ENCODE measurements around the gene TIGD3. TPM values are rescaled to one million over a fixed set of nuclear protein-coding genes. Genes with fewer than 3 reads are reported as not detected.

The TIGD3 gene
- total RNA-seq, 1 donor from 2014 or later, result 0.33 TPM

DNA sequence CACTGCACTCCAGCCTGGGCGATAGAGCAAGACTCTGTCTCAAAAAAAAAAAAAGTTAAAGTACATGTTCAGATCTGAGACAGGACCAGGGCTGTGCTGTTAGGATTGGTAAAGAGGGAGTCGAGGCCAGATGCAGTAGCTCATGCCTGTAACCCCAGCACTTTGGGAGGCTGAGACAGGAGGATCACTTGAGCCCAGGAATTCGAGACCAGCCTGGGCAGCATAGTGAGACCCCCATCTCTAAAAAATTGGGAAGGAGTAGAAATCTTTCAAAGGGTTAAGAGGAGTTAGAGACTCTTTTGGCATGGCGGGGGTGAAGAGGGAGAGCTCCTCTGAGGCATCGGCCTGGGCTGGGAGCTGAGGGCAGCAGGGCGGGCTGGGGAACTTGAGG lies 16.1 kb downstream of the TIGD3 start:
- DNase-seq (ENCODE audit: low read depth, low spot score), result no peak

DNA sequence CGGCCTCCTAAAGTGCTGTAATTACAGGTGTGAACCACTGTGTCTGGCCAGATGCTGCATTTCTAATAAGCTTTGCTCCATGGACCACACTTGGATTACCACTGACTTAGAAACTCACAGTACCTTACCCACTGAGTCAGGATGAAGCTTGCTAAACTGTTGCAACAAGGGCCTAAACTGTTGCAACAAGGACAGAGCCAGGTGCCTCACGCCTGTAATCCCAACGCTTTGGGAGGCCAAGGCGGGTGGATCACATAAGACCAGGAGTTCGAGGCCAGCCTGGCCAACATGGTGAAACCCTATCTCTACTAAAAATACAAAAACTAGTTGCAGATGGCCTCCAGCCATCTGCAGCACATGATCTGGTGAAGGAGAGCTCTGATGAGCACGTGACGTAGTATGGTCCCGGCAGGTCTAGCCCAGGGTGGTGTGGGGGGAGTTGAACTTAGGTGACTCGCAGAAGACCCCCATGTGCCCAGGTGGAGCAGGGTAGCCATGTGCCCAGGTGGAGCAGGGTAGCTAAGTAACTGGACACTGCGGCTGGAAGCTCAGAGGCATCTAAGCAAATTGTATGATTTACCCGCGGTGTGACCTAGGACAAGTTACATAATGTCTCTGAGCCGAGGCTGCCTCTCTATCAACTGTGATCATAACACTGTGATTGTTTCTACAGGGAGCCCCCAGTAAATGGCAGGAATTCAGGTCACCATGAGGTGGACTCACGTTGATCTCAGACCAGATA lies 19.5 kb downstream of the TIGD3 start:
- no peak for DNase-seq (ENCODE audit: low read depth, low spot score)

GRCh38 chr11:65375012-65375411 lies 20.5 kb downstream of the TIGD3 start:
- no peak for DNase-seq (ENCODE audit: low read depth, low spot score)

- DNase-seq (ENCODE audit: low read depth, low spot score), result no peak
Observed at GRCh38 chr11:65376138-65376713, 21.7 kb downstream of the TIGD3 start.

DNA sequence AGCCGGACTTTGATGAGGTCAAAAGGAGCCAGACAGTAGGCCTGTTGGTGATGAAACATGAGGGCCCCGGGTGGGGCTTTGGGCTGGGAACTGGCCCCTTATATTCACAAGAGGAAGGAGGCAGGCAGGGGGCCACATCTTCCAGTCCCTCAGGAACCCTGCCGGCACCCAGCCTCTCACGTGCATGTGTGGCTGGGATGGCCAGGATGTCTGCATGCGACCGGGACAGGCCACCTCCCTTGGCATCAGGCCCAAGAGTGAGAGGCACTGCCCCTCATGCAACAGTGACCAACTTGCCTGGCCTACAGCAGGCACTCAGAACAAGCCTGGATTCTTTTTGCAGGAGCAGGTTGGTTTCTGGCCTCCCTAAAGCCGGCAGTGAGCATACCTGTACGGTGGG lies 22.5 kb downstream of the TIGD3 start:
- no peak for DNase-seq (ENCODE audit: low read depth, low spot score)

- DNase-seq (ENCODE audit: low read depth, low spot score), result no peak
Observed at GRCh38 chr11:65377777-65378176, 23.2 kb downstream of the TIGD3 start.

DNA sequence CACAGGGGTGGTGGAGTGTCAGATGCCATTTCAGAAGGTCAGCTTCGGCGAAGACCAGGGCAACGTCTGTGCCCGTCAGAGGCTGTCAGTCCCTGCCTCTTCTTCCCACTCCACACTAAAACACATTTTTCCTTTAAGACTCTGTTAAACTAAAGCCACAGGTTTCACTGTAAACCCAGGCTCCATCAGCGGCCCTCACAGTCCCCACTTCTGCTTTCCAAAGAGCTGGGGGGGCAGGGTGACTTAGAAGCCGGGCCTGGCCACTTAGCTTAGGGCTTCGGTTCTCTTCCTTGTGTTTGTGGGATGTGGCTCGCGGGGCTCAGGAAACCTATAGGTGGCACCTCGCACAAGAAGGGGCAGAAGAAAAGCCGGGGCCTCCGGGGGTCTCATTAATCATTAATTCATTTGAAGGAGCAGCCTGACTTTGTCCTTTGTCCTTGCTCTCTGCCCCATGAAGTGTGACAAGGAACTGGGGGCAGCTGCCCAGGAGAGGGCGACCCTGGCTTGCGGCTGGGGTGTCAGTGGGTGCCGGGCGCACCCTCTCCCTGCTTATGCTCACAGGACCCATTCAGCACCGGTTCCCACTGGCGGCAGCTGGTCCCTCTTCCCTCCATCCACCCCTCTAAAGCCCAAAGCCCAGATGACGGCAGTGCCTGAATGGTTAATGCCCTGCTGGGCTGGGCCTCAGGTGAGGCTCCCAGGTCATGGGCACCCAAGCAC lies 23.8 kb downstream of the TIGD3 start:
- DNase-seq (ENCODE audit: low read depth, low spot score), result no peak

GRCh38 chr11:65378928-65379638 lies 24.5 kb downstream of the TIGD3 start:
- no peak for DNase-seq (ENCODE audit: low read depth, low spot score)

- no peak for DNase-seq (ENCODE audit: low read depth, low spot score)
Observed at GRCh38 chr11:65379698-65380459, 25.3 kb downstream of the TIGD3 start.

DNA sequence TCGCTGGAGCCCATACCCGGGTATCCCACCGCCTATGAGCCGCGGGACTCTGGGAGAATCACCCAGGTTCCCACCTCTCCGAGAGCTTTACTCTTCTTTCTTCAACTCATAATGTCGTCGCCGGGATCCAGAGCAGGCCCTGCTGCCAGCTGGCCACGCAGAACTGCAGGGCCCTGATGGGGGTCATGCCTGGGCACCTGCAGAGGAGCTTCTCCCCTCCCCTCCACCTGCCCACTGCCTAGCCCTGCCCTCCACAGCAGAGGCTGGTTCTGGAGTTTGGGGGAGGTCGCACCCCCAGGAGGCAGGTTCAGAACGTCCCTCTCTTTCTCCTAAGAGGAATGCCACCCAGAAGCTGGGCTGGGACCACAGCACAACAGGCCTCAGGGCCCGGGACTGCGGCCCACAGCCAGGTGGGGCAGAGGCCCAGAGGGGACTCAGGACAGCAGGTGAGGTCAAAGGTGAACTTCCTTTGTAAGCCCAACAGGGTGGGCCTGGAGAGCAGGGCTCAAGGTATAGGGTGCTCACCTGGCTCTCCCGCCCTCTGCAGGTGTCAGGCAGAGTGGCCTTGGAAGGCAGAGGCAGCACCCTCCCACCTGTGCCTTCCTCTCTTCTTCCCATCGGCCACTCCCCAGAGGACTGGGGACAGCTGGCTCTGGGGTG lies 26.0 kb downstream of the TIGD3 start:
- DNase-seq (ENCODE audit: low read depth, low spot score), result no peak

DNA sequence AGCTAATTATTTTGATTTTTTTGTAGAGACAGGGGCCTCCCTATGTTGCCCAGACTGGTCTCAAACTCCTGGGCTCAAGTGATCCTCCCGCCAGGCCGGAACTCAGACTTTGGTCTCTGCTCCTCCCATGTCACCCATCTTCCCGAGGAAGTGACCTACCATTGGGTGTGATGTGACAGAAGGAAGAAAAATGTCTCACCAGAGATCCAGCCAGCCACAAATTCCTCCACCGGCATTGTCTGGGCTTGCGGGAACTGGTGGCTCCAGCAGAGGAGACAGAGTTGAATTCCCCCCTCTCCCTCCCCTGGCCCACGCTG lies 27.1 kb downstream of the TIGD3 start:
- DNase-seq (ENCODE audit: low read depth, low spot score), result no peak

GRCh38 chr11:65382033-65382803 lies 27.7 kb downstream of the TIGD3 start, which contains the start of gene SLC25A45:
Gene SLC25A45, minus strand, starts transcription at chr11:65382646. Its CDS starts 695 bp downstream, at chr11:65381951.
- DNase-seq (ENCODE audit: low read depth, low spot score), result peak; percentile 97

GRCh38 chr11:65382804-65383368 lies 28.3 kb downstream of the TIGD3 start:
- DNase-seq (ENCODE audit: low read depth, low spot score), result no peak

DNA sequence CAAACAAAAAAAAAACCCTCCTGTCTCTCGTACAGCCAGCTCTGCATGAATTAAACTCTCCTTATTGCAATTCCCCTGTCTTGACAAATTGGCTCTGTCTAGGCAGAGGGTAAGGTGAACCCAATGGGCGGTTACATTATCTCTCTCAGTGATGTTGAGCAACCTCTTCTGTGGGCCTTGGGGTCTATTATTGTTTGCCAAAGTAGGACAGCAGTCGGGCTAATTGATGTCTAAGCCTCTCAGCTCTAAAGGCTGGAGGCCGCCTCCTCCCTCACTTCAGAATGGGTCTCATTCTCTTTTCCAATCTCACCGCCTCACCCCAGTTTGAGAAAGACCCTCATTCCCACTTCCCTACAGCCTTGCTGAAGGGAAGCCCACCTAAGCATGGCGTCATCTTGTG lies 29.2 kb downstream of the TIGD3 start:
- DNase-seq (ENCODE audit: low read depth, low spot score), result no peak

DNA sequence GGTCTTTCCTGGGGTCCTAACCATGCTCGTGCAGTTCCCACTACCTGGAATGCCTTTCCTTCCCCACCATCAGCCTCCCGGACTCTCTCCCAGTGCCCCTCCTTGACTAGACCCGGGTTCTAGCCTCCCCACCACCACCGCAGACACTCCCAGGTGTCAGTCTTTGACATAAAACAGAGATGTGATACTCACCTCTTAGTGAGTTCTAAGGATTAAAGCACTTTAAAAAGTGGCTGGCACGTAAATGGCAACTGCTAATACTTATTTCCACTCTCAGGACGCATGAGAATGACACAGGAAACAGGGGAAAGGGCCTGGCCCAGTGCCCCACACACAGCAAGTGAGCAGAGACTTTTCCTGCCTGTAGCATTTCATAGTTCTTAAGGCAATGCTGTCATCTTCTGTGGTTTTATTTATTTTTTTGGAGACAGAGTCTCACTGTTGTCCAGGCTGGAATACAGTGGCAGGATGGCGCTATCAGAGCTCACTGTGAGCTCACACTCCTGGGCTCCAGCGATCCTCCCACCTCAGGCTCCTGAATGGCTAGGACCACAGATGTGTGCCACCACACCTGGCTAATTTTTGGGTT lies 29.8 kb downstream of the TIGD3 start:
- no peak for DNase-seq (ENCODE audit: low read depth, low spot score)

DNA sequence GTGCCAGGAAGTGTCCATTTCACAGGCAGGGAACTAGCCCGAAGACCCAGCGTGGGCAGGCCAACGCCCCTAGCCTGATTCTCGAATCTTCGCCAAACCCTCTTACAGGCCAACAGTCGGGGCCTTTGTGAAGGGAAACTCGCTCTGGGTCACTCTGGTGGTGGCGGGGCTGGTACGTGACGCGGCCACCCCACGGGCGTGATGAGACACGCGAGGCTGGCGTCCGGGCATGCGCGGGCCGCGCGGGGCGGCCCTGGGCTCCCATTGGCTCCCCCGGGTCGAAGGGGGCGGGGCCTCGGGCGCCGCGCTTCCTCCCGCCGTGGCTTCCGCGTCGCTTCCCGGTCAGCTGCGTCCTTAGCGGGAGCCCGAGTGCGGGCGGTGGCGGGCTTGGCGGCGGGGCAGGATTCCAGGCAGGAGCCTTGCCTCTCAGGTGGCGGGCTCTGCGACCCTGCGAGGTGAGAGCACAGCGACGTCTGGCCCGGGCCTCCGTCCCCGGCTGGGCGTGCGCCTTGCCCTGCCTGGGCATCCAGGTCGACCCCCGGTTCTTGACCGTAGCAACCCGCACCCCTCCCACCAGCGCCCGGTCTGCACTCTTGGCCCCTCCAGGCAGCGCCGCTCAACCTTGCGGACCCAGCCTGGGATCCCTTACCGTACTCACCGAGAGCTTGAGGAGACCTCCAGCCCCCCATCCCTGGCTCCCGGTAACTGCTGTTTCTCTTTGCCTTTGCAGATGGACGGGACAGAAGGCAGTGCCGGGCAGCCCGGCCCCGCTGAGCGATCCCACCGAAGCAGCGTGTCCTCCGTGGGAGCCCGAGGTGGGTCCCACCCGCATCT lies 32.0 kb downstream of the TIGD3 start, which contains the start of gene FRMD8:
TSS of gene FRMD8 (plus strand) at position 331 of the 834 bp plus-strand sequence. CDS start at position 731, 400 bp downstream.
- DNase-seq (ENCODE audit: low read depth, low spot score), result no peak

DNA sequence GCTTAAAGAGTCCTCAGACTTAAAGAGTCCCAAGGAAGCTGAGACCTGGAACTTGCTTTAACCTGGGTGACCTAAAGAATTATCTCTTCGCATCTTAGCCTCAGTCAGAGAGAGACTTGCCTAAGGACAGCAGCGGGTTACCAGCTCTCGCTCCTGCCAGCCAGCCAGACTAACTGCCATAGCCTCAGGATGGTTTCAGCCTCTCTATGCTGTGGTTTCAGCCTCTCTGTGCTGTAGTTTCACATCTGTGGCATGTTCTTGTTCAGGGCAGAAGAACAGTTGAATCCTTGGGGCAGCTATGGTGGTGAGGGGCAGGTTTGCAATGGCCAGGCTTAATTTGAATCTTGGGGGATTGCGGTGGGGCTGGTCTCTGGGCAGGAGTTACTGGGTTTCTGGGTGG lies 34.2 kb downstream of the TIGD3 start:
- no peak for DNase-seq (ENCODE audit: low read depth, low spot score)

DNA sequence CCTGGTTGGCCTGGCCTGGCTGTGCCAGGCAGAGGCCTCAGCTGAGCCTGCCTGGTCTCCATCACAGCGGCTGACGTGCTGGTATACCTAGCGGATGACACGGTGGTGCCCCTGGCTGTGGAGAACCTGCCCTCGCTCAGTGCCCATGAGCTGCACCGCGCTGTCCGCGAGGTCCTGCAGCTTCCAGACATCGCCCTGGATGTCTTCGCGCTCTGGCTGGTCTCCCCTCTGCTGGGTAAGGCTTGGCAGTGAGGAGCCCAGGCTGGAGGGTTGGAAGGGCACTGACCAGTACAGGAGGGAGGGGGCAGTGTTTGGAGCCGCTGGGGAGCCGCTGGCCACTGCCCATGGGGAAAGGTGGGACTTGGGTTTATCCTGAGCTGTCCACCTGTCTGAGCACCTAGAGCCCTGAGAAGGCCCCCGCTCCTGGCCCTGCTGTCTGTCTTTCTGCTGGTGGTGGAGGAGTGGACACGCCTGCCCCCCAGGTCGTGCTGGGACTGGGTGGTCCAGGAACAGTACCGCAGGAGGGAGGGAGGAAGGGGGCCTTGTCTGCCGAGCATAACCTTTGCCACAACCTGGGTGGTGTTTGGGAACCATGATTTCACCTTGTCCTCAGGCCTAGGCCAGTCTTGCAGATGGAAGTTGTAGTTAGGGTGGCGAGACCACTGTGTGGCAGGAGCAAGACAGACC lies 34.9 kb downstream of the TIGD3 start:
- DNase-seq (ENCODE audit: low read depth, low spot score), result no peak

Data from pulmonary artery endothelial cell (primary cell).